Vagina (tissue), 2 donors: ENCODE results near the gene ZBTB2.

Experiments
- CTCF ChIP-seq, 3 experiments: fragments of 450-650 bp in 2 of 3; fragments of 200-600 bp in 1 of 3; sonication (generic) in 1 of 3; IDR thresholded peaks; one replicate each; pipeline ENCODE4 v1.5.1; 2017 to 2019; ENCODE audit warnings: antibody characterized with exemption in 3 of 3, mild to moderate bottlenecking in 2 of 3, moderate library complexity in 2 of 3
- POLR2AphosphoS5 ChIP-seq, 2 donors: sonication (generic); formaldehyde crosslinking; IDR thresholded peaks; one replicate each; pipeline ENCODE4 v1.9.0; 2017; ENCODE audit warnings: antibody characterized with exemption in 2 of 2, mild to moderate bottlenecking in 2 of 2, low read depth in 1 of 2; ENCODE audit not compliant: insufficient read depth in 1 of 2

GRCh38 chr6:151365233-151365632, 26.1 kb downstream of the ZBTB2 start:
- TF ChIP-seq POLR2AphosphoS5 (IDR thresholded peaks at IDR 0.05; ENCODE audit: insufficient read depth in 1 of 2, low read depth in 1 of 2), result no peak
- TF ChIP-seq CTCF (IDR thresholded peaks at IDR 0.05), result no peak
